Uterus (tissue), 2 donors: Measurements from ENCODE around the gene TUBB3.

ENCODE experiments used
- CTCF ChIP-seq, 4 experiments: fragments of 200-600 bp in 2 of 4; fragments of 450-650 bp in 2 of 4; sonication (generic) in 2 of 4; IDR thresholded peaks; one replicate each; pipeline ENCODE4 v1.5.1; 2016 to 2019; ENCODE audit warnings: antibody characterized with exemption in 4 of 4, mild to moderate bottlenecking in 2 of 4, moderate library complexity in 1 of 4
- POLR2A ChIP-seq, 2 donors: fragments of 450-650 bp; IDR thresholded peaks; one replicate each; pipeline ENCODE4 v1.6.1; 2016; ENCODE audit warnings: antibody characterized with exemption in 2 of 2, mild to moderate bottlenecking in 1 of 2, moderate library complexity in 1 of 2

DNA sequence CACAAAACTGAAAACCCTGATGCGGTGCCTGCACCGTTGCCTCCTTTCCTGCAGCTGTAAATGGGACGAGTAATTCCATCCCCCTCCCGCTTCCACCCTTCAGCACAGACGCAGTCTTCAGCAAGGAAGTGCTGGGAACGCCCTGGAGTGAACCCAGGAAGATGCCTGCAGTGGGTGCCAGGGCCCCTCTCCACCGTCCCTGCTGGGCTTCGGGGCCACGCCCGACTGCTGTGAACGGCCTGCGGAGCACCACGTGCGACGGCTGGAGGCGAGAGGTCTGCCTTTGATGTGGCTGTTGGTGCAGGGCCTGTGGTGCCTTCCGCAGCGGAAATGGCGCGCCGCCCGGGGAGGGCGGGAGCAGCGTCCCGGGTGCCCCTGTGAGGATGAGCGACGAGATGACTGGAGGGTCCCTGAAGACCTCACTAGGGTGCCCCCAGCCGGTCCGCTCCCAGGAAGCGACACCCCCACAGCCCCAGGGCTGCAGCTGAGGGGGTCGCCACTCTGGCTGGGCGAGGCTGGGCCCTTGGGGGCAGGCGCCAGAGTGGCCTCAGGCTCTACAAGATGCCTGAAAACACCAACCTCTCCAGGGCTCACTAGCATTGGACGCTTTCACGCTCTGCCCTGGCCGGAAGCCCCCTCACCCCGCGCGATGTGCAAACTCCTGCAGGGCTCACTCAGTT is 5.2 kb upstream of the TUBB3 start:
- TF ChIP-seq CTCF (IDR thresholded peaks at IDR 0.05) (no peak), POLR2A (IDR thresholded peaks at IDR 0.05) (peak in 1 of 2 donors; percentile 15)
